ENCODE measurements around the gene STX8. TPM values are rescaled to one million over a fixed set of nuclear protein-coding genes. Genes with fewer than 3 reads are reported as not detected.
A peak's percentile ranks its signal among the peaks of the same experiment; 100 is the strongest.

Gene STX8
- total and polyA plus RNA-seq, 2 donors: 60.5 to 75.8 TPM

DNA sequence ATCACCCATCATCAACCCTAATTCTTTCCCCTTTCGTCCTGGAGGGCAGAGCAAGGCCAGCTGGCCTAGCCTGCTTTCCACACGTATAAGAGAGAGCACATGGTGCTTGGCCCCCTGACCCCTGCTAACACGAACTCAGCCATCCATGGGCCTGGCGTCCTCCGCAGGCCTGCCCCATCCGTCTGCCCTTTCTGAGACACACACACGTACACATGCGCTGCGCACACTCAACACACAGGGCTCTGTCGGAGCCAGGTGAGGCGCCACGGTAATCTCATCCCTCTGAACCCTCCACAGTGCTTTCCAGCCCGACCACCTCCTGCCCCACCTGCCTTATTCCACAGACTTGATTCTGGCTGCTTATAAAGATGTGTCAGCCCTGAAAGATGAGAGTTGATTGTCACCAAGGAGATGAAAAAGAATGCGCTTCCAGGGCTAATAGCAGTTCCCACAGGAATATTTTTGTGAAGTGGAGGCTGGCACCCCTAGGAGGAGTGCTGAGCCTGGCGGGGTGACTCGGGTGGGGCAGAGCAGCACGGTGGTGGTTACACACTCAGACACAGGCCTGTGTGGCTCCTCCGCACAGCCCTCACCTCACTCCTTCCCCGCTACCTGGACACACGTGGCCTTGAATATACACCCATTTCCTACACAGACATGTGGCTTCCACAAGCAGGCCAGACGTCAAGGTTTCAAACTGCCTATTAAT lies 326.2 kb downstream of the STX8 start:
- no peak for DNase-seq (ENCODE audit: low read depth in 6 of 9, low spot score in 9 of 9)
- 88% methylated on average over 21 of the region's 21 CpGs for WGBS
- peaks cover 21 to 52% of the 10 kb centered on the region in 2 donors for H3K4me1 ChIP-seq (ENCODE audit: control insufficient read depth in 2 of 2, insufficient read depth in 2 of 2, low read length in 2 of 2)

DNA sequence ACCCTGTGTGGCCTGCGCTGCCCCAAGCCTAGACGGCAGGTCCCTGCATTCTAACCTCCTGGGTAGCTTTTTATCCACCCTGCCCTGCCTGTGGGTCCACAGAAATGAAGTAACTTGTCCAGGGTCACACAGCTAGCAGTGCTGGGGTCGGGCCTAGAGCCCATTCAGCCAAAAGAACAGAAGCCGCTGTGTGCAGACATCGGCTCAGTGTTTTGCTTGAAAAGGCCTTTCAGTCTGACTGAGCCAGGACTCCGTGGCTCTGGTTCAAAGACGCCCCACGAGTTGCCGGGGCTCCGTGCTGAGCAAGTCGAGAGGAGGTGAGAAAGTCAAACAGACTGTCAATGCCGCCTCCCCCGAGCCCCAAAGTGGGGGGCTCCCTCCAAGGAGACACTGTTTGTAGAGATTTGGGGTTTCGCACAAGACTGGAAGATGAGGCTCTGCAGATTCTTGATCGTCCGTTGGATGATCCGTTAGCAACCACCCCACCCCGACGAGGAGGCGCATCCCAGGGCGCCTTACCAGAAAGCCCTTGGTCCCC lies 328.1 kb downstream of the STX8 start:
- WGBS: 97% methylated on average over 21 of the region's 21 CpGs
- no peak for DNase-seq (ENCODE audit: low read depth in 6 of 9, low spot score in 9 of 9)
- H3K36me3 ChIP-seq (ENCODE audit: control insufficient read depth in 2 of 2, insufficient read depth in 2 of 2, low read length in 1 of 2): peaks cover 0 to 3% of the 10 kb centered on the region in 2 donors
- no peak overlapping the region for H3K4me3 ChIP-seq (ENCODE audit: low read length in 2 of 2)
- H3K9me3 ChIP-seq (ENCODE audit: control insufficient read depth in 2 of 2, insufficient read depth in 1 of 2, low read length in 1 of 2): peaks cover 0 to 8% of the 10 kb centered on the region in 2 donors
- H3K27ac ChIP-seq (ENCODE audit: low read depth in 1 of 2, low read length in 1 of 2): no peak overlapping the region
- H3K4me1 ChIP-seq (ENCODE audit: control insufficient read depth in 2 of 2, insufficient read depth in 2 of 2, low read length in 2 of 2): peaks cover 4 to 33% of the 10 kb centered on the region in 2 donors
- no peaks in the 10 kb centered on the region for H3K27me3 ChIP-seq (ENCODE audit: control insufficient read depth in 2 of 2, insufficient read depth in 1 of 2, low read length in 1 of 2)

More for the DNA sequence above, 326.2 kb downstream of the STX8 start:
- Histone ChIP-seq H3K36me3 (ENCODE audit: control insufficient read depth in 2 of 2, insufficient read depth in 2 of 2, low read length in 1 of 2) (no peaks in the 10 kb centered on the region), H3K27me3 (ENCODE audit: control insufficient read depth in 2 of 2, insufficient read depth in 1 of 2, low read length in 1 of 2) (no peaks in the 10 kb centered on the region), H3K4me3 (ENCODE audit: low read length in 2 of 2) (no peak overlapping the region), H3K9me3 (ENCODE audit: control insufficient read depth in 2 of 2, insufficient read depth in 1 of 2, low read length in 1 of 2) (peaks cover 0 to 8% of the 10 kb centered on the region in 2 donors), H3K27ac (ENCODE audit: low read depth in 1 of 2, low read length in 1 of 2) (peak overlapping the region in 1 of 2 donors; percentile 11)

DNA sequence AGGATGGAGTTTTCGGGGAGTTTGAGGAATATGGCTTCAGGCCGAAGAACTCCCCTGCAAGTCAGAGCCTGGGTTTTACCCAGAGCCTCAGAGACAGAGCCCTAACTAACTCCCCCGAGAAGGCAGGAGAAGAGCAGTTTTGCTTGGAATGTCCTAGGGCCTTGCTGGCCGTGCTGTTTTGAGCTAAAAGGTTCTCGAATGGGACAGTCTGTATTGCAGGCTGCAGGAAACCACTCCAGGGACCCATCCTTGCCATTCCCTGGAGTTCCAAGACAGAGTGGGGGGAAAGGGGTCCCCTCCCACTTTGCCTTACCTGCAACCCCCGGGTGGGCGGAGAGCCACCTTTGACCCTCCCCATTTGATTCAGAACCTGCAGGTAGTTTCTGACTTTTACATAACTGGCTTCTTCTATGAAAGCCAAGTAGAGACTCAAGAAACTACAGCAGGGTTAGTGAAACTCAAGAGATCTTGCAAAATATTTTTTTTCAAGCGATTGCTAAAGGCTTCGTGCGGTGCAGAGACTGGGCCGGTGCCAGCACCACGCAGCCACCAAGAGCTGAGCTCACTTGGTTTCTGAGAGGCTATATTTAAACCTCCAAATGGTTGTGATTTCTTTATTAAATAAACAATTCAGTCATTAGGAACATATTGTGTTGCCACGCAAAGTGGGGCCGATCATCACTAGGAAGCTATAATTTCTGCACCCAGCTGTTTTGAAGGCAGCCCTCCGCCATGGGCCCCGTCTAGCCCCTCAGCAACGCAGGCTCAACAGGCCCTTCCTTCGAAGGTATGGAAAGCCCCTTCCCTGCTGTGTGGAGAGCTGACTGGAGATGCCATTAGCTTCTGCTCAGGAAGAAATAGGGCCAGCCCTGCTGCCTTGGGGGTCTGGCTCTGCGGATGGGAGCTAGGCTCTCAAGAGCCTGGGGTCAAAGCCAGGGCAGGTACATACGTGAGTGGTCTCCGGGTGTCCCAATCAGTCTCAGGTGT lies 331.3 kb downstream of the STX8 start:
- Histone ChIP-seq H3K27me3 (ENCODE audit: control insufficient read depth in 2 of 2, insufficient read depth in 1 of 2, low read length in 1 of 2) (peaks cover 0 to 8% of the 10 kb centered on the region in 2 donors), H3K4me1 (ENCODE audit: control insufficient read depth in 2 of 2, insufficient read depth in 2 of 2, low read length in 2 of 2) (peaks cover 15 to 30% of the 10 kb centered on the region in 2 donors), H3K9me3 (ENCODE audit: control insufficient read depth in 2 of 2, insufficient read depth in 1 of 2, low read length in 1 of 2) (peaks cover 0 to 4% of the 10 kb centered on the region in 2 donors), H3K4me3 (ENCODE audit: low read length in 2 of 2) (no peak overlapping the region), H3K36me3 (ENCODE audit: control insufficient read depth in 2 of 2, insufficient read depth in 2 of 2, low read length in 1 of 2) (peaks cover 0 to 3% of the 10 kb centered on the region in 2 donors), H3K27ac (ENCODE audit: low read depth in 1 of 2, low read length in 1 of 2) (no peak overlapping the region)
- DNase-seq (ENCODE audit: low read depth in 6 of 9, low spot score in 9 of 9): no peak
- 95% methylated on average over 21 of the region's 21 CpGs for WGBS

DNA sequence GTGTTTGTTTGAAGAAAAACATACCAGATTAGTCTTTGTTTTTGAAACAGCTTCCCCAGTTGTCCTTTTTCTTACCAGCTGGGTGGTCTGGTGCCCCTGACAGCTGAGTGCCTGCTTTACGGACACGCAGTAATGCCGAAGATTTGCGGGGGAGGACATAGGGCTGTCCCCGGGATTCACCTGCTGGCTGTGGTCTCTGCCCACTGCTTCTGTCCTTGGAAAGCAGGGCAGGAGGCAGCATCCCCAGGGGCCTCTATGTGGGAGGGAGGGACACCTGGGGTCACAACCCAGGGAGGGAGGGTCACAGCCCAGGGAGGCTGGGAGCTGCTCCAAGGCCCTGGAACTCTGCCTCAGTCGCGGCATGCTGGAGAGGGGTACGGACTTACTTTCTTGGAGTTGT lies 332.6 kb downstream of the STX8 start:
- 98% methylated on average over 8 of the region's 8 CpGs for WGBS
- H3K36me3 ChIP-seq (ENCODE audit: control insufficient read depth in 2 of 2, insufficient read depth in 2 of 2, low read length in 1 of 2): peaks cover 0 to 3% of the 10 kb centered on the region in 2 donors
- peaks cover 0 to 4% of the 10 kb centered on the region in 2 donors for H3K9me3 ChIP-seq (ENCODE audit: control insufficient read depth in 2 of 2, insufficient read depth in 1 of 2, low read length in 1 of 2)
- peaks cover 18 to 34% of the 10 kb centered on the region in 2 donors for H3K4me1 ChIP-seq (ENCODE audit: control insufficient read depth in 2 of 2, insufficient read depth in 2 of 2, low read length in 2 of 2)
- H3K4me3 ChIP-seq (ENCODE audit: low read length in 2 of 2): no peak overlapping the region
- H3K27me3 ChIP-seq (ENCODE audit: control insufficient read depth in 2 of 2, insufficient read depth in 1 of 2, low read length in 1 of 2): peaks cover 0 to 13% of the 10 kb centered on the region in 2 donors
- DNase-seq (ENCODE audit: low read depth in 6 of 9, low spot score in 9 of 9): no peak
- H3K27ac ChIP-seq (ENCODE audit: low read depth in 1 of 2, low read length in 1 of 2): no peak overlapping the region

GRCh38 chr17:9242497-9242881 lies 333.1 kb downstream of the STX8 start:
- H3K27ac ChIP-seq (ENCODE audit: low read depth in 1 of 2, low read length in 1 of 2): no peak overlapping the region
- peaks cover 18 to 38% of the 10 kb centered on the region in 2 donors for H3K4me1 ChIP-seq (ENCODE audit: control insufficient read depth in 2 of 2, insufficient read depth in 2 of 2, low read length in 2 of 2)
- 87% methylated on average over 16 of the region's 16 CpGs for WGBS

GRCh38 chr17:9241774-9242496 lies 333.7 kb downstream of the STX8 start:
- peaks cover 0 to 3% of the 10 kb centered on the region in 2 donors for H3K36me3 ChIP-seq (ENCODE audit: control insufficient read depth in 2 of 2, insufficient read depth in 2 of 2, low read length in 1 of 2)
- DNase-seq (ENCODE audit: low read depth in 6 of 9, low spot score in 9 of 9): no peak
- no peak overlapping the region for H3K4me3 ChIP-seq (ENCODE audit: low read length in 2 of 2)
- peaks cover 0 to 13% of the 10 kb centered on the region in 2 donors for H3K27me3 ChIP-seq (ENCODE audit: control insufficient read depth in 2 of 2, insufficient read depth in 1 of 2, low read length in 1 of 2)
- peaks cover 18 to 39% of the 10 kb centered on the region in 2 donors for H3K4me1 ChIP-seq (ENCODE audit: control insufficient read depth in 2 of 2, insufficient read depth in 2 of 2, low read length in 2 of 2)
- WGBS: 92% methylated on average over 16 of the region's 16 CpGs
- peaks cover 0 to 7% of the 10 kb centered on the region in 2 donors for H3K9me3 ChIP-seq (ENCODE audit: control insufficient read depth in 2 of 2, insufficient read depth in 1 of 2, low read length in 1 of 2)
- peak overlapping the region in 1 of 2 donors; percentile 4 for H3K27ac ChIP-seq (ENCODE audit: low read depth in 1 of 2, low read length in 1 of 2)

More at GRCh38 chr17:9242497-9242881, 333.1 kb downstream of the STX8 start:
- Histone ChIP-seq H3K4me3 (ENCODE audit: low read length in 2 of 2) (no peak overlapping the region), H3K36me3 (ENCODE audit: control insufficient read depth in 2 of 2, insufficient read depth in 2 of 2, low read length in 1 of 2) (peaks cover 0 to 3% of the 10 kb centered on the region in 2 donors), H3K9me3 (ENCODE audit: control insufficient read depth in 2 of 2, insufficient read depth in 1 of 2, low read length in 1 of 2) (peaks cover 0 to 6% of the 10 kb centered on the region in 2 donors), H3K27me3 (ENCODE audit: control insufficient read depth in 2 of 2, insufficient read depth in 1 of 2, low read length in 1 of 2) (peaks cover 0 to 13% of the 10 kb centered on the region in 2 donors)
- no peak for DNase-seq (ENCODE audit: low read depth in 6 of 9, low spot score in 9 of 9)

DNA sequence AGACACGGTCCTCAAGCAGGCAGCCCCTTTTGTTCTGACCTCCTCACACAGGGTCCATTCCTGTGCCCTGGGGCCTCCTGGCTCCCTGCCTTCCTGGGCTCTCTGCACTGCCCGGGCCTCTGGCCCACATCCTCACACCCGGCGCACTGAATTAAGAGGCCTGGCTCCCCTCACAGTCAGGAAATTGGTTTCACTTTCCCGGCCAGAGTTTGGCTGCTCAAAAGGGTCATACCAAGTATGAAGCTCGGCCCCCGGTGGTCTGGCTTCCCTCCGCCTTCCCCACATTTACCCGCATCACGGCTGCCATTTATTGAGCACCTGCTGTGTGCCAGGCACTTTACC lies 334.3 kb downstream of the STX8 start:
- Histone ChIP-seq H3K9me3 (ENCODE audit: control insufficient read depth in 2 of 2, insufficient read depth in 1 of 2, low read length in 1 of 2) (peaks cover 0 to 7% of the 10 kb centered on the region in 2 donors), H3K36me3 (ENCODE audit: control insufficient read depth in 2 of 2, insufficient read depth in 2 of 2, low read length in 1 of 2) (peaks cover 0 to 3% of the 10 kb centered on the region in 2 donors), H3K27me3 (ENCODE audit: control insufficient read depth in 2 of 2, insufficient read depth in 1 of 2, low read length in 1 of 2) (peaks cover 0 to 16% of the 10 kb centered on the region in 2 donors), H3K4me1 (ENCODE audit: control insufficient read depth in 2 of 2, insufficient read depth in 2 of 2, low read length in 2 of 2) (peaks cover 18 to 43% of the 10 kb centered on the region in 2 donors), H3K4me3 (ENCODE audit: low read length in 2 of 2) (no peak overlapping the region), H3K27ac (ENCODE audit: low read depth in 1 of 2, low read length in 1 of 2) (peak overlapping the region in 1 of 2 donors; percentile 86)
- no peak for DNase-seq (ENCODE audit: low read depth in 6 of 9, low spot score in 9 of 9)
- 56% methylated on average over 10 of the region's 10 CpGs for WGBS

GRCh38 chr17:9240659-9241370 lies 334.8 kb downstream of the STX8 start:
- Histone ChIP-seq H3K9me3 (ENCODE audit: control insufficient read depth in 2 of 2, insufficient read depth in 1 of 2, low read length in 1 of 2) (peaks cover 0 to 7% of the 10 kb centered on the region in 2 donors), H3K4me3 (ENCODE audit: low read length in 2 of 2) (peak overlapping the region; percentile 49 to 57), H3K36me3 (ENCODE audit: control insufficient read depth in 2 of 2, insufficient read depth in 2 of 2, low read length in 1 of 2) (peaks cover 0 to 3% of the 10 kb centered on the region in 2 donors), H3K27me3 (ENCODE audit: control insufficient read depth in 2 of 2, insufficient read depth in 1 of 2, low read length in 1 of 2) (peaks cover 0 to 16% of the 10 kb centered on the region in 2 donors), H3K4me1 (ENCODE audit: control insufficient read depth in 2 of 2, insufficient read depth in 2 of 2, low read length in 2 of 2) (peaks cover 18 to 43% of the 10 kb centered on the region in 2 donors), H3K27ac (ENCODE audit: low read depth in 1 of 2, low read length in 1 of 2) (peak overlapping the region; percentile 84 to 86)
- 86% methylated on average over 17 of the region's 17 CpGs for WGBS
- peak in 2 of 9 donors; percentile 27 to 57 for DNase-seq (ENCODE audit: low read depth in 6 of 9, low spot score in 9 of 9)

Data from thymus (tissue), 11 donors.